HG02981 (cell line): ENCODE measurements around the gene RNF126.
"Not testable (repeated sequence)": the region's sequence is repeated elsewhere in the genome, so short reads cannot be mapped to it uniquely, and the experiment has no call there.

ENCODE experiments used
- ATAC-seq: cut with Tn5 transposase; IDR thresholded peaks from one replicate; pipeline ENCODE4 v1.9.1; 2021; ENCODE audit warnings: mild to moderate bottlenecking, moderate library complexity; ENCODE audit not compliant: unreplicated experiment

RNF126 gene

DNA sequence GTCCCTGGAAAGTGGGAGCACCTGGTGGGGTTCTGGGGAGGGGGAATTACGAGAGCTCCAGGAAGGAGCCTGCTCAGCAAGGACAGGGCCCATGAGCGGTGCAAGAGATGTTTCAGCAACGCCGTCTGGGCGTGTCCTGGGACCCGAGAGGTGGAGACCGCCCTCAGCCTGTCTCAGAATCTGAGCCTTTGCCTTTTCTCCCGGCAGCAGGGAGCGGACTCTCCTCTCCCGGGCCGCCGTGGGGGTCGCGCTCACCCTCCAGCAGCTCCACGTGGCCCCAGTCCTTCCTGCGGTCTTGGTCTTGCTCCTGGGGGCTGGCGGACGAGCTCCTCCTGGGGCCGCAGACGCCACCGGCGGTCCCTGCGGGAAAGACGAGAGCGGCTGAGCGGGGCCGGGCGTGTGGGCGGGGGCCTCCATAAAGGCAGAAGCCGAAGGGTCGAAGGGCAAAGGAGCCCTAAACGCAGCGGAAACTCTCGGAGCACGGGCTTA lies 30.4 kb downstream of the RNF126 start:
- ATAC-seq, result peak; percentile 26

DNA sequence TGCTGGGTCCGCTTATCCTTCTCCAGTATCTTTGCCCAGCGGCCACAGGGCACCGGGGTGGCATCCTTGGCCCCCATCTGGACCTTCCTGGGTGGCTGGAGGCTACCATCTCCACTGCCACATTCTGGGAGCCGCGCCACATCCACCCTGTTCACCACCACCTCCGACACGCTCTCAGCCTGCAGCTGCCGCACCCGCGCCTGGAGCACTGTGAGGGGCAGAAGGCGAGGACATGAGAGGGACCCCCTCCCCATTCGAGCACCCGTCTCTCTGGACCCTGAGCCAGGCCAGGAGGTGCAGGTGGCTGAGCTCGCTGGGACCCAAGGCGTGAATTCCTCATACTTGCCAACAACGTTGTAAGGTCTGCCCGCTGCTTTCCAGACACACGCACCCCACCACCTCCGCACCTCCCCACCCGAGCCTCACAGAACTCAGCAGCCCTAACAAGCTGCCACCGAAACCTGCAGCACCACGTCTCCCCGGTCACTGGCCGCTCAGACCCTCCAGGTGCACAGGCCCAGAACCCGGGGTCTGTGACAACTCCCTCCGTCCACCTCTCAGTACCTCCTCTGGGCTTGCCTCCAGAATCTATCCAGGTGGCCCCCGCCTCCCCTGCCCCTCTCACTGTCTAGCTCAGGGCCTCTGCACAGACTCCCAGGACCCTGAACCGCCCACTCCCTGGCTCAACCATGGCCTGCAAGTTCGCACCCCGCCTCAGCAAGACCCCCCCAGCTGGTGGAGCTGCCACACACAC lies 32.9 kb downstream of the RNF126 start:
- no peak for ATAC-seq

DNA sequence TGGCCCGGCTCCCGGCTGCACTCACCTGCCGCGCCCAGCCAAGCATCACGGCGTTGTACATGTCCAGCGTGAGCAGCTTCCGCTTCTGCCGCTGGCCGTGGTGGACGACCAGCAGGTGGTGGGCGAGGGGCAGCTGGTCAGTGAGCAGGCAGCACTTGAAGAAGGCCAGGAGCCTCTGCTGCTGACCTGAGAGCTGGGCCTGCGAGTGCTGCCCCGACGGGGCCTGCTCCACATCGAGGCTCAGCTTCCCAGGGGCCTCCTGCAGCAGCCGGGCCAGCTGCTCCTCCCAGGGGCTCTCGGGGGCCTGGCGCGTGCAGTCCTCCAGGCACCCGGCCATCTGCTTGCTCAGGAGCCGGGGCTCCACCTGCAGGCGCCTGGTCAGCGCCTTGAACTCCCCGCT lies 33.5 kb downstream of the RNF126 start:
- ATAC-seq, result not testable (repeated sequence)

DNA sequence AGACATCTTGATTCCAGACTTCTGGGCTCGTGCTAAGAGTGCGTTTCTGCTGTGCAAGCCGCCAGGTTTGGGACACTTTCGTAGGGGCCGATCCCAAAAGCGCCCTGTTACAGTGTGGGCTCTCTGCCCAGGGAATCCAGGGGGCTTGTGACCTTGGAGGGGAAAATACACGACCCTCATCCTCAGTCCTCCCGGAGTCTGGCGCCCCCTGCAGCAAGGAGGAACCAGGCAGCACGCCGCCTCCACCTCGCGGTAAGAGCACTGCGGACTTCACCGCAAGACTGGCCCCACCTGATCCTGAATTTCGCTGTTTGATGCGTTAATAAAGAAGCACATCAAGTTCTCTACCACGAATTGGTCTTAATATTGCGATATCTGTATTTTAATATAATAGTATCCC lies 34.8 kb downstream of the RNF126 start:
- no peak for ATAC-seq

DNA sequence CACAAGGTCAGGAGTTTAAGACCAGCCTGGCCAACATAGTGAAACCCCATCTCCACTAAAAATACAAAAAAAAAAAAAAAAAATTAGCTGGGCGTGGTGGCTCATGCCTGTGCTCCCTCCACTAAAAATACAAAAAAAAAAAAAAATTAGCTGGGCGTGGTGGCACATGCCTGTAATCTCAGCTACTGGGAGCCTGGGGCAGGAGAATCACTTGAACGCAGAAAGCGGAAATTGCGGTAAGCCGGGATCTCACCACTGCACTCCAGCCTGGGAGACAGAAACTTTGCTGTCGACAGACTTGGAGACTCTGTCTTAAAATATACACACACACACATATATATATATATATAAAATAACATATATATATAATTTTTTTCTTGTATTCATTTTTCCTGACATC lies 36.4 kb downstream of the RNF126 start:
- ATAC-seq, result not testable (repeated sequence)

DNA sequence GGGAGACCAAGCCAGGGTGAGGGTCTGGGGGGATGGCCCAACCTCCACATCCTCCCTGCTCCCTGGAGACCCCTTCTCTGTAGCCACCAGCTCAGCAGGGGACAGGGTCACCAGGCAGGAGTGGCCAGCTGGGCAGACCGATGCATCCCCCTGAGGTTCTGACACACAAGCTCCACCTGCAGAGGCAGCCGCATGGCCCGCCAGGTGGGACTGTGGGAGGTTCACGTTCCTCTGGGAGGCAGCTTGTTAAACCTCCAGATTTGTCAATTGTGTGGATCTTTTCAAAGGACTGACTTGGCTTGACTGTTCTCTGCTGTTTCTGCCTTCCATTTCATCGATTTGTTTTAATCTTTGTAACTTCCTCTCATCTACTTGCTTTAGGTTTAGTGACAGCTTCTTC lies 37.8 kb downstream of the RNF126 start:
- no peak for ATAC-seq

DNA sequence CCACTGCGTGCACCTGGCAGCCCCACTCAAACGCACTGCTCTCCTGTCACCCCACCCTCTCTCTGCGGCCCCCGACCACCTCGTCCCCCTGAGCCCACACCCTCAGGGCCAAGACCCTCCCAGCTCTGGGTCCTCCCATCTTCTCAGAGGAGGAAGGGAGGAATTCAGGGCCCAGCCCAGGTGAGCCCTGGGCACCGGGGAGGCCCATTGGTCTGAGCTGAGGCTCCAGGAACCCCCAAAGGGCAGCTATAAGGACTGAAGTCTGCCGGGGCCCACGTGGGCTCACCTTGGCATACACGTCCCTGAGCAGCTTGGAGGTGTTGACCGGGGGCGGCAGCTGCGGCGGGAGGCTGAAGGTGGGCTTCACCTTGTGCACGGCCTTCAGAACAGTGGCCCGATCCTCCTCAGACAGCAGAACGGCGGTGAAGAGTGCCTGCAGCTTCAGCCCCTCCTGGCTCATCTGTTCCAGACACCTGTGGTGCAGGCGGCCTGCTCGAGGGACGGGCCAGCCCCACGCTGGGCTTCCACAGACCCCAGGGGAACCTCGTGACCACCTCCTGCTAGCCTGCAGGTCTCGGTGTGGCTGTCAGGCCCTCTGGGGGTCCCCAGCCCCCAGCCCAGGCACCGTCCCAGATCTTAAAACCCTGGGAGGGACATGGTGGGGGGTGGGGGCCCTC lies 38.4 kb downstream of the RNF126 start:
- no peak for ATAC-seq

DNA sequence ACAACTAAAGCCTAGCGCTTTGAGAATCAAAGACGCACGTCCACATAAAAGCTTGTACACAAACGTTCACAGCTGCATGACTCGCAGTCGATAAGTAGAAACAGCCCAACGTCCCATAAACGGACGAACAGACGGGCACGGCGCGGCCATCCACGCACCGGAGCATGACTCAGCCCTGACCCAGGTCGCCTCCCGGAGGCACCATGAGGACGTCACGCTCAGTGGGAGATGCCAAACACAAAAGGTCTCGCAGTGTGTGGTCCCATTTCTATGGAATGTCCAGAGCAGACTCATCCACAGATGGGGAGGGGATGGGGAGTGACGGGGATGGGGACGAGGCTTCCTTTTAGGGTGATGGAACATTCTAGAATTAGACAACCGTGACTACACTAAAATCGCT lies 39.0 kb downstream of the RNF126 start:
- ATAC-seq, result no peak

DNA sequence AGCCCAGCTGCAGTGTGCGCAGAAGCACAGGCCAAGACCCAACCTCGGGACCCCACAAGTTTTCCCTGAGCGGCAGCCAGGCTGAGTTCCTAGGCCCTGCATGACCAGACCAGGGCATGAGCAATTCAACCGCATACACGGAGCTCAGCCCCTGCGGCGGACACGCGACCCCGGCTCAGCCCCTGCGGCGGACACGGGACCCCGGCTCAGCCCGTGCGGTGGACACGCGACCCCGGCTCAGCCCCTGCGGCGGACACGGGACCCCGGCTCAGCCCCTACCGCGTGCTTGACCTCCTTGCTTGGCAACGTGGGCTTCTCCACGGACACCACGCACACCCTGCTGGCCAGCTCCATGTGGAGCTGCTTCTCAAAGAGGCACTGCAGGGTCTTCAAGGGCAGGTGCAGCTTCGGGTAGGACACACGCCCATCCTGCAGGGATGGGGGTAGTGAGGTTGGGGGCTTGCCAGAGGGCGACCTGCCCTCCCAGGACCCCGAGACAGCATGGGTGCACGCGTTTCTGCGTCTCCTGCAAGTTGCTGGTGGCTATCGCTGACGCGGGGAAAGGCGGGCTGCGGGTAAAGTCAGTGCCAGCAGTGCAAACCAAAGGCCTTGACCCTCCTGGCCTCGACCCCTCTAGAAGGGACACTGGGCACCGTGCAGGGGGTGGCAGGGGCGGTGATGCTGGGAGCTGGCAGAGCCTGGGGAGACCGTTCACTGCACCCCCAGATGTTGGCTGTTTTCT lies 39.7 kb downstream of the RNF126 start:
- ATAC-seq, result no peak

DNA sequence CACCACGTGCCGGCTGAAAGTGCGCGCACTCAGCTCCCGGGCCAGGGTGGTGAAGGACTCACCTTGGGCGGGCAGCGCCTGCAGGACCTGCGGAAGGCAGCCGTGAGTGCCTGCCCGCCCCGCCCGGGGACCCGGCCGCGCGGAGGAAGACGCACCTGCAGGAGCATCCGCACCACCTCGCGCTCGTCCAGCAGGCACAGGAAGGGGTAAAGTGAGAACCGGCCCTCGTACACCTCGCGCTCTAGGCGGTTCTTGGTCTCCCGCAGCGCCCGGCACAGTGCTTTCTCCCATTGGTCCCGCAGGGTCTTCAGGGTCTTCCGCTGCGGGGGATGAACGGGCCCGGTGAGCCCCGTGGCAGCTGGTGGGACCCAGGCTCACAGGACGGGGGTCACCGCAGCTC lies 40.3 kb downstream of the RNF126 start:
- no peak for ATAC-seq

DNA sequence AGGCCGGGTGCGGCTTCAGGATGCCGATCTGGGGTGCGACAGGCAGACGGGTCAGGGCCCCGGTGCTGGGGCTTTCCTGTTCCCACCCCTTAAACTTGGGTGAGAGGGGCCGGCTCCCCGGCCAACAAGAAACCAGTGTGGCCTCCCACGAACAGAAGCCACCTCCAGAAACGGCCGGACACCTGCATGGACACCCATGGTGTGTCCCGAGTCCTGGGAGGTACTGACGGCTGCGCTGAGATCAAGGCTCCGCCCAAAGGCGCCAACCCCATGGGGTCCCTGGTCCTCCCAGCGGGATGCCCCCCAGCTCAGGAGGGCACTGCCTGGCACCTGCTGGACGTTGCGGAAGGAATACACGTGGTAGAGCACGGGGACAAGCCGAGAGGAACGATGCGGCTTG lies 41.2 kb downstream of the RNF126 start:
- ATAC-seq, result no peak

DNA sequence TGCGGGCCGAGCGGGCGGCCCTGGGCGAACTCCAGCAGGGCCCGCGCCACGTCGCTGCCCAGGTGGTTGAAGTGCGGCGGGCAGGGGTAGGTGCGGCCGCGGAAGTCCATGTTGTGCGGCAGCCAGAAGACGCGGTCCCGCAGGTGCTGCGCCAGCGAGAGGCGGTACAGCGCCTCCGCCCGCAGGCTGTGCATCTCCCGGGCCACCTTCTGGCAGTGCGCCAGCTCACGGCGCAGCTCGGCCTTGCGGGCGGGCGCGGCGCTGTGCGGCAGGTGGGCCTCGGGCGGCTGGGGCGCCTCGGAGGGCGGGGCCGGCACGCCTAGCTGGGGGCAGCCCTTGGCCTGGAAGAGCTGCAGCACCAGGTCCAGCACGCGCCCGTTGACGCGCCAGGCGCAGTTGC lies 41.8 kb downstream of the RNF126 start:
- not testable (repeated sequence) for ATAC-seq

DNA sequence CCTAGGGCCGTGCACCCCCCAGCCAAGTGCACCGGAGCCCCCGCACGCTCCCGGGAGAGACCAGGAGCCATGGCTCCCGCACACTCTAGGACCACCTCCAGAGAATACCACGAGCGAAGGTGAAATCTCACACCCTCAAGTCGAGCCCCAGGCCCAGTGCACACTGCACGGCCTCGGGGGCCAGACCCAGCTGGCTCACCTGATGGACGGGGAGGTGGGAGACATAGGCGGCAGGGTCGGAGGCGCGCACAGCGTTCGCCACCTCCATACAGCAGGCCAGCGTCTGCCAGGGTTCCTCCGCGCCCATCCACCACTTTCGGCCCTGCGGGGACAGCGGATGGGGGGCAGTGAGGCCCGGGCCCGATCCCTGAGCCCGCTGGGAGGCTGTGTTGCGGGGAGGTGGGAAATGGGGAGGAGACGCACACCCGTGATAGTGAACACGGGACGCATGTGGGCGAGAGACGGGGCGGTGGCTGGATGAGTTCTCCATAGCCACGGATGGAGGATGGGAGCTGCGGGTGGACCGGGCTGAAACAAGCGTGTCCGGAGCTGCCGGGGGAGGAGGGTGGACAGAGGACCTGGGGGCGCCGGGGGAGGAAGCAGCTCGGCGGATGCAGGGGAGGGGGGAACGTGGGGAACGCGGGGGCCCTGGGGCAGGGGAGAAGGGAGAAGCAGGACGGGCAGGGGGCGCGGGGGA lies 42.7 kb downstream of the RNF126 start:
- ATAC-seq, result no peak

DNA sequence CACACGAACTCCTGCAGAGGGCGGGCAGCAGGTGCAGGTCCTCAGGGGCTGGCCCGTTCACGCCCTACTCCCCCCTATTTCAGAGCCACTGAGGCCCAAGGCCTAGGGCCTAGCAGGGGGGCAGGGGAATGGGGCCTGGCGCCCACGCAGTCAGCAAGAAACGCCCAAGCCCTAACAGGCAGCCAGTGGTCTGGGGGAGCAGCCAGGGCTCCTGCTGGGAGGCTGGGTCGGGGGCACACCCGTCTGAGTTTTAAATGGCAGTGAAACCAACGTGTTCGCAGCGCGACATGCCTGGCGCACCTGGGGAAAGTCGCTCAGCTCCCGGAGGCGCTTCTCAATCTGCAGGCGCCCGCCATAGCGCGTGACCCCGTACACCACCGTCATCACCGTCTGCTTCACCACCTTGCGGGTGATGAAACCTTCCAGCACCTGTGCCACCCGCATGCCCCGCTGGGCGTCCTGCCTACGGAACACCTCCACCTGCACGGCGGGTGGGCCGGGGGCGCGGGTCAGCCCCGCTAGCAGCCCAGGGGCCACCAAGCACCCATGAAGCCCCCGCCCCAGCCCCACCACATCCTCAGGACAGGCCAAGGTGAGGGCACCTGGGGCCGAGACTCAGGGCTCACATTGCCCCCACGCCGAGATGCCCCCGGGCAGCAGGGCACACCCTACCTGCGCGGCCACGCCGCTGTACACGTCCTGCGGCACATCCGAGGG lies 43.6 kb downstream of the RNF126 start:
- ATAC-seq, result no peak

DNA sequence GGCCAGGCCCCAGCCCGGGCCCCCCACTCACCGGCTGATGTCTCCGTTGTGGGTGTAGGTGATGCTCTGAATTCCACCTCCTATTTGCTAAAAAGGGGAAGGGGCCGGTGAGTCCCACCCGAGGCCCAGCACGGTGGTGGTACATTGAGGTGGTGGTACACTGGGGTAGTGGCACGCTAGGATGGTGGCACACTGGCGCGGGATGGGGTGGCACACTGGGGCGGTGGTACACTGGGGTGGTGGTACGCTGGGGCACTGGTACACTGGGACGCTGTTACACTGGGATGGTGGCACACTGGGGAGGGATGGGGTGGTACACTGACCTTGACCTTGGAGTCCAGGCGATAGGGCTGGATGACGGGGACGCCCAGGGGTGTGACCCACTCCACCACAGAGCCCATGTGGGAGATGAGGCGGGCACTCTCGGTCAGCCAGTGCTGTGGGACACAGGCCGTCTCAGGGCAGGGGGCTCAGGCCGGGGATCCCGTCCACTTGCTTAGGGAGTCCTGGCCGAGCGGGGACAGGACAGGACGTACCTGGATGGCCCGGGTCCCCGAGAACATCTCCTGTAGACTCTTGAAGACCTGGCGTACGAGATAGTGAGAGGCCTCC lies 44.2 kb downstream of the RNF126 start:
- ATAC-seq, result no peak

DNA sequence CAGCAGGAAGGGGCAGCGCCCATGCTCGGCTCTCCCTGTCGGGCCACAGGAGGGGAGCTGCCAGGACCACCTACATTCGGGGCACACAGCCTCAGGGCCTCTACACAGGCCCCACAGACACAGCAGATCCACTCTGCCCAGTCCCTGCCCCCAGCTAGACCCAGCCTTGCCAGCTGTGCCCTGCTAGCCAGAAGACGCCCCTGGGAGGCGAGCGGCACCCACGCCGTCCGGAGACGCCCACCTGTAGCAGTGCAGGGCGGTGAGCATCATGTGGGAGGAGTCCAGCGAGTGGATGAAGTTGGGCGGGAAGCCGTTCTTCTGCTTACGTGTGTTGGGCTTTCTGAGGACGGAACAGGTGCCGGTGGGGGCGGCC lies 44.8 kb downstream of the RNF126 start:
- ATAC-seq, result no peak

DNA sequence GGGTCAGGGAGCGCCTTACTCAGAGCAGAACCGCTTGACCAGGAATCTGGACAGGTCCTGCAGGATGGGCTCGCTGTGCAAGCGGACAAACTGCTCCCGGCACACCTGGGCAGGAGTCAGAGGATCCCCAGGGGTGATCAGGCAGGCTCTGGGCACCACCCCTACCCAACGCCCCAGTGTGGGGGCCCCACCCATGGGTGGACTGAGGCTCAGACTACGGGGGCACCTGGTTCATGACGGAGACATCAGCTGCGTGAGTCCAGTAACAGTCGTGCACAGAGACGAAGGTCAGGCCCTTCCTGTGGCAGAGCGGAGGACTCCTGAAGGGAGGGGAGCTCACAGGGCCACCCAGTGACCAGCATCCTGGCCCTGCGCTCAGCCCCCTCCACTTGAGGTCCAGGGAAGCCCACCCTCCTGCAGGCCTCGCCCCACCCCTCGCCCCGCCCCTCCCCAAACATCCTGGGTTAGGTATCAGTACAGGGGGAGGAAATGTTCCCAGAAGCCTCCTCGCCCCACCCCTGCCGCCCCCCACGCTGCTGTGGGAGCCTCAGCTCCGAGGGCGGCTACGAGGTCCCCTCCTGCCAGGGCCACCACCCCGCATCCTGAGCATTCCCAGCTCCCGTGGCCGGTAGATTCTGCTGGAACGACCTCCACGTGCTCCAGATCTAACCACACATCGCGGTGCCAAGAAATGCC lies 45.3 kb downstream of the RNF126 start:
- ATAC-seq, result no peak

DNA sequence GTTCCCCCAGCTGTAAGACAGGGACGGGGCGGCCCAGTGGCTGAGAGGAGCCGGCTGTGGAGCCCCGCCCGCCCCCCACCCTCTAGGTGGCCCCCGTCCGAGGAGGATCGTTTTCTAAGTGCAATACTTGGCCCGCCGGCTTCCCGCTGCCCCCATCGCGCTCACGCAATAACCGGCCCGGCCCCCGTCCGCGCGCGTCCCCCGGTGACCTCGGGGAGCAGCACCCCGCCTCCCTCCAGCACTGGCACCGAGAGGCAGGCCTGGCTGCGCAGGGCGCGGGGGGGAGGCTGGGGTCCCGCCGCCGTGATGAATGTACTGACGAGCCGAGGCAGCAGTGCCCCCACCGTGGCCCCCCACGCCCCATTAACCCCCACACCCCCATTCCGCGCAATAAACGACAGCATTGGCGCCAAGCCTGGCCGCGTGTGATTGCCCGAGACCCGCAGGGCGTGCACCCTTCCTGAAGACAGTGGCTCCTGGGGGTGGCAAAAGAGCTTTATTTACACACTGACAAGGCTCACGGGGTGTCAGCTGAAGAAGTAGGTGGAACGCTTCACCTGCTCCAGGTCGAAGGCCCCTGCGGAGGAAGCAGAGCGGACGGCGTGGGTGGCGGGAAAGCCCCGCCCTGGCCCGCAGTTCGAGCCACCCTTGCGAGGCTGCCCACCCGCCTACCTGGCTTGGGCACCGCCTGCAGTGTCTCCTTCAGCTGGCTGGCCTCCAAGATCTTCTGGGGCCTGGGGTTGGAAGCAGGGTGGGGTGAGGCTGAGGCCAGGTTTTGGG lies 46.1 kb downstream of the RNF126 start:
- no peak for ATAC-seq
